K562 (cell line): ENCODE results near the gene RBPMS2. TPM values are rescaled to one million over a fixed set of nuclear protein-coding genes. Genes with fewer than 3 reads are reported as not detected.
A peak's percentile ranks its signal among the peaks of the same experiment; 100 is the strongest.
"Not testable (repeated sequence)": the region's sequence is repeated elsewhere in the genome, so short reads cannot be mapped to it uniquely, and the experiment has no call there.

ENCODE experiments used
- ATAC-seq: fragments of 200-7000 bp; cut with Tn5 transposase; 3 replicates; pipeline ENCODE4 v1.9.1; 2020; ENCODE audit warnings: moderate library complexity
- BruUV-seq: library from RNA; stranded (reverse); fragments of 400-500 nt; replicated peaks from 2 replicates; lab custom pipeline; 2021; lab: Mats Ljungman, UMichigan
- CTCF ChIA-PET: fragments of 300-600 bp; formaldehyde crosslinking; extraction: SDS; loops from one replicate; lab custom pipeline; 2021; ENCODE audit warnings: low intra/inter-chr PET ratio; lab: Yijun Ruan, JAX
- POLR2A ChIA-PET: fragments of 300-600, 350-650 bp; sonication (Branson Sonifier 250); formaldehyde crosslinking; extraction: SDS; loops from one replicate; lab custom pipeline; 2021; ENCODE audit warnings: antibody characterized with exemption, inconsistent platforms; lab: Yijun Ruan, JAX
- DNase-seq, 4 experiments: peaks; one replicate each; pipeline versions ENCODE4 v3.0.0 to v3.0.0-alpha.2; 2011 to 2018; ENCODE audit warnings: low spot score in 3 of 4, mixed read lengths in 3 of 4; ENCODE audit errors: extremely low read depth in 1 of 4
- FAIRE-seq: peaks from 2 replicates; lab custom pipeline; 2011; peaks lifted over from hg19 to GRCh38; lab: Jason Lieb, UNC
- H2AFZ ChIP-seq: 2 replicates; pipeline ENCODE4 v1.6.0; 2011; ENCODE audit warnings: low read depth, low read length, control low read depth, inconsistent platforms
- H3K27ac ChIP-seq: fragments of 200-600 bp; 3 replicates; pipeline ENCODE4 v1.8.0; 2011; ENCODE audit warnings: low read depth, mild to moderate bottlenecking, control low read depth, inconsistent platforms, low read length, moderate library complexity, mixed read lengths; ENCODE audit errors: extremely low read depth
- H3K27me3 ChIP-seq, 2 experiments: fragments of 300-600 bp in 1 of 2; 2 replicates in 1 of 2; 3 replicates in 1 of 2; pipeline versions ENCODE4 v1.6.0 to v1.8.0; 2011; ENCODE audit warnings: inconsistent platforms in 2 of 2, low read length in 2 of 2, mild to moderate bottlenecking in 1 of 2, mixed read lengths in 1 of 2, moderate library complexity in 1 of 2; ENCODE audit not compliant: control insufficient read depth in 2 of 2, insufficient read depth in 2 of 2
- H3K36me3 ChIP-seq: fragments of 300-600 bp; 3 replicates; pipeline ENCODE4 v1.8.0; 2011; ENCODE audit warnings: mild to moderate bottlenecking, low read length, inconsistent platforms; ENCODE audit not compliant: control insufficient read depth, insufficient read depth
- H3K4me1 ChIP-seq, 2 experiments: fragments of 200-600 bp in 1 of 2; replicated peaks in 1 of 2; 2 replicates in 1 of 2; 3 replicates in 1 of 2; pipeline versions ENCODE4 v1.5.1 to v1.8.0; 2011; ENCODE audit warnings: inconsistent platforms in 2 of 2, low read length in 2 of 2, mild to moderate bottlenecking in 1 of 2, mixed read lengths in 1 of 2, moderate library complexity in 1 of 2; ENCODE audit not compliant: control insufficient read depth in 2 of 2, insufficient read depth in 2 of 2
- H3K4me2 ChIP-seq: 2 replicates; pipeline ENCODE4 v1.6.1; 2011; ENCODE audit warnings: low read length, control low read depth, inconsistent platforms, mixed read lengths; ENCODE audit not compliant: insufficient read depth
- H3K4me3 ChIP-seq: fragments of 200-600 bp; sonication (generic), shearing (Covaris generic); 2 replicates; pipeline ENCODE4 v1.5.1; 2016; ENCODE audit warnings: control low read depth, inconsistent platforms
- H3K79me2 ChIP-seq: fragments of 200-600 bp; 3 replicates; pipeline ENCODE4 v1.8.0; 2011; ENCODE audit warnings: low read length, inconsistent platforms; ENCODE audit not compliant: control insufficient read depth, insufficient read depth
- H3K9ac ChIP-seq, 2 experiments: 2 replicates each; pipeline versions ENCODE4 v1.6.0 to v1.6.1; 2011; ENCODE audit warnings: low read depth in 2 of 2, low read length in 2 of 2, control low read depth in 1 of 2, inconsistent platforms in 1 of 2, mild to moderate bottlenecking in 1 of 2, mixed read lengths in 1 of 2; ENCODE audit not compliant: insufficient read depth in 1 of 2
- H3K9me1 ChIP-seq: one replicate; pipeline ENCODE4 v1.6.0; 2011; ENCODE audit warnings: inconsistent platforms, mild to moderate bottlenecking, low read length, moderate library complexity; ENCODE audit not compliant: control insufficient read depth, insufficient read depth
- H3K9me3 ChIP-seq: replicated peaks from 2 replicates; pipeline ENCODE4 v1.5.1; 2011; ENCODE audit warnings: low read depth, low read length, inconsistent platforms; ENCODE audit not compliant: control insufficient read depth, insufficient read depth
- H4K20me1 ChIP-seq: replicated peaks from 2 replicates; pipeline ENCODE4 v1.6.1; 2011; ENCODE audit warnings: low read length, inconsistent platforms, mixed read lengths; ENCODE audit not compliant: control insufficient read depth, insufficient read depth
- BCL6 ChIP-seq: fragments of 250-450 bp; sonication (Bioruptor Pico); IDR thresholded peaks from 2 replicates; pipeline ENCODE4 v1.4.0; 2020
- CBFB ChIP-seq: sonication (generic); formaldehyde crosslinking; IDR thresholded peaks from 2 replicates; pipeline ENCODE4 v1.4.0; 2020; ENCODE audit warnings: mild to moderate bottlenecking, missing genetic modification reagents
- CEBPB ChIP-seq: fragments of 450-650 bp; IDR thresholded peaks from 2 replicates; pipeline ENCODE4 v1.6.1; 2016; ENCODE audit warnings: missing genetic modification characterization, missing compliant biosample characterization
- CEBPG ChIP-seq, 3 experiments: fragments of 200-800 bp in 1 of 3; sonication (Bioruptor generic) in 1 of 3; sonication (generic) in 1 of 3; formaldehyde crosslinking in 1 of 3; IDR thresholded peaks in 2 of 3; conservative IDR thresholded peaks in 1 of 3; 2 replicates each; pipeline versions ENCODE4 v1.6.1 to v1.8.0; 2016 to 2022; ENCODE audit warnings: missing compliant biosample characterization in 2 of 3, missing genetic modification characterization in 2 of 3, mild to moderate bottlenecking in 1 of 3, missing genetic modification reagents in 1 of 3
- DMBX1 ChIP-seq: fragments of 250-450 bp; sonication (Bioruptor Pico); IDR thresholded peaks from 2 replicates; pipeline ENCODE4 v1.8.0; 2022; ENCODE audit warnings: inconsistent platforms, mild to moderate bottlenecking, moderate library complexity, borderline replicate concordance
- E2F8 ChIP-seq: fragments of 450-650 bp; IDR thresholded peaks from 2 replicates; pipeline ENCODE4 v1.7.1; 2018; ENCODE audit warnings: mild to moderate bottlenecking, low read depth; ENCODE audit not compliant: partially characterized antibody
- HNRNPK ChIP-seq: fragments of 200-400 bp; formaldehyde crosslinking; IDR thresholded peaks from one replicate; pipeline ENCODE4 v1.6.1; 2018; ENCODE audit warnings: mild to moderate bottlenecking, low read depth, low read length; ENCODE audit not compliant: poor library complexity, severe bottlenecking
- KDM1A ChIP-seq, 2 experiments: fragments of 450-650 bp; IDR thresholded peaks; 2 replicates each; pipeline ENCODE4 v1.6.1; 2016; ENCODE audit warnings: mild to moderate bottlenecking in 2 of 2
- KLF13 ChIP-seq: fragments of 450-650 bp; IDR thresholded peaks from 2 replicates; pipeline ENCODE4 v1.6.1; 2016; ENCODE audit warnings: missing genetic modification characterization, low read depth, mild to moderate bottlenecking, missing compliant biosample characterization, moderate library complexity, borderline replicate concordance
- PURB ChIP-seq: sonication (generic); formaldehyde crosslinking; IDR thresholded peaks from 2 replicates; pipeline ENCODE4 v1.9.0; 2021; ENCODE audit warnings: low read depth, mild to moderate bottlenecking, missing genetic modification reagents
- SAFB ChIP-seq: fragments of 200-400 bp; formaldehyde crosslinking; IDR thresholded peaks from 2 replicates; pipeline ENCODE4 v1.6.1; 2017; ENCODE audit warnings: low read depth, low read length, borderline replicate concordance
- ZNF24 ChIP-seq: fragments of 450-650 bp; IDR thresholded peaks from 2 replicates; pipeline ENCODE4 v1.6.1; 2016
- ZNF583 ChIP-seq: fragments of 250-450 bp; sonication (Bioruptor Pico); IDR thresholded peaks from 2 replicates; pipeline ENCODE4 v1.4.0; 2020
- ZNF589 ChIP-seq: fragments of 200-800 bp; sonication (Bioruptor generic); IDR thresholded peaks from 2 replicates; pipeline ENCODE4 v1.6.1; 2016; ENCODE audit warnings: low read depth, missing genetic modification characterization, missing compliant biosample characterization
- WGBS: fragments of 100-300 bp; shearing (Covaris generic); methylation state at CpG from one replicate; pipeline ENCODE4 v1.1.6; 2016; ENCODE audit warnings: low coverage, mixed read lengths; ENCODE audit not compliant: insufficient coverage; ENCODE audit errors: missing lambda C conversion rate; 5-methylcytosine and 5-hydroxymethylcytosine counted together
- in situ Hi-C: fragments of 300-500 bp; cut with MboI; formaldehyde crosslinking; loops from 4 replicates; pipeline ENCODE4 v1.15.0; 2018; ENCODE audit warnings: inconsistent platforms, mixed read lengths
- intact Hi-C: fragments of 100-400 bp; cut with micrococcal nuclease; formaldehyde crosslinking; loops from 2 replicates; pipeline ENCODE4 v1.14.2; 2022
- polyA plus RNA-seq, 8 experiments: library from polyadenylated mRNA; depleted of rRNA in 4 of 8; stranded (reverse) in 5 of 8; unstranded in 3 of 8; fragments of >200 nt; fragmentation: Nextera tagmentation in 2 of 8; fragmentation: Illumina TruSeq in 1 of 8; extraction: Ambion mirVana in 2 of 8; extraction: Trizol in 1 of 8; gene quantifications; 2 replicates each; pipeline versions ENCODE4 v1.2.1 to v1.2.3, GENCODE V29; 2011 to 2014; ENCODE audit warnings: inconsistent platforms in 1 of 8, missing spikeins in 1 of 8
- total RNA-seq, 7 experiments: library from RNA; depleted of rRNA in 6 of 7; stranded (reverse); fragments of >200 nt in 6 of 7; fragmentation: Illumina TruSeq in 2 of 7; extraction: Trizol in 2 of 7; gene quantifications; 2 replicates each; pipeline versions ENCODE4 v1.2.1 to v1.2.3, GENCODE V29; 2011 to 2021; ENCODE audit warnings: low replicate concordance in 1 of 7

RBPMS2 gene
- total and polyA plus RNA-seq, 9 of the 15 experiments (the other 6 are each of a cell fraction or from before 2014, with no cell fraction given), result 0.11 to 2.6 (median 0.37) TPM; not detected in 1

GRCh38 chr15:64795299-64795698, 19.9 kb upstream of the RBPMS2 start:
- TF ChIP-seq CEBPB (tag) (peak; percentile 71), CEBPG (CRISPR knock-in tag; IDR thresholded peaks at IDR 0.05) (0 out of 2 replicates have a peak, but pooled peaks have one; percentile 24), CEBPG (tag; conservative IDR thresholded peaks at IDR 0.05 in 1 of 2, IDR thresholded peaks at IDR 0.05 in 1 of 2) (peak; percentile 12 to 53; a peak in 2 of 4 replicates)
- not testable (repeated sequence) for H3K9me3 ChIP-seq

GRCh38 chr15:64792282-64792681, 16.9 kb upstream of the RBPMS2 start:
- intact Hi-C loops (no loop called here), in situ Hi-C loops (no loop called here)
- Histone ChIP-seq H3K36me3 (no peaks in the 10 kb centered on the region), H3K9me1 (no peaks in the 10 kb centered on the region), H3K9me3 (no peaks in the 10 kb centered on the region), H3K4me1 (no peaks in the 10 kb centered on the region; a peak in 1 of 5 replicates), H3K4me3 (no peak overlapping the region), H3K79me2 (no peaks in the 10 kb centered on the region), H3K4me2 (no peak overlapping the region), H3K27me3 (peaks cover 0 to 10% of the 10 kb centered on the region in 2 experiments; a peak in 1 of 5 replicates), H3K27ac (no peak overlapping the region), H4K20me1 (no peaks in the 10 kb centered on the region), H3K9ac (no peak overlapping the region), H2AFZ (no peak overlapping the region)
- WGBS, result 10% methylated on average over 3 of the region's 3 CpGs
- DNase-seq (no peak), FAIRE-seq (no peak), ATAC-seq (no peak)
- no TSS peak for BruUV-seq
- CTCF ChIA-PET, result no interaction called here
- POLR2A ChIA-PET, result interaction anchor here (0.6 kb wide), 1 partner anchor 84 kb away, joined by 3 read pairs; no protein-coding TSS in a partner anchor
- TF ChIP-seq HNRNPK (no peak), SAFB (no peak), CBFB (CRISPR knock-in tag) (no peak), ZNF24 (no peak), KDM1A (IDR thresholded peaks at IDR 0.05) (no peak), ZNF589 (CRISPR knock-in tag) (no peak), E2F8 (no peak), BCL6 (CRISPR knock-in tag) (no peak), ZNF583 (CRISPR knock-in tag) (no peak), DMBX1 (CRISPR knock-in tag) (no peak), KLF13 (no peak), PURB (no peak)

More at GRCh38 chr15:64795299-64795698, 19.9 kb upstream of the RBPMS2 start:
- H3K9me1 ChIP-seq, DNase-seq, ATAC-seq, H3K27ac ChIP-seq, H4K20me1 ChIP-seq, FAIRE-seq, in situ Hi-C loops, intact Hi-C loops, CTCF ChIA-PET, BruUV-seq, H2AFZ ChIP-seq, H3K36me3 ChIP-seq, H3K4me2 ChIP-seq, H3K4me1 ChIP-seq, H3K4me3 ChIP-seq, H3K79me2 ChIP-seq, H3K9ac ChIP-seq: not testable (repeated sequence)
- H3K27me3 ChIP-seq, result peaks cover 0 to 10% of the 10 kb centered on the region in 2 experiments; a peak in 1 of 5 replicates
- WGBS, result 13% methylated on average over 6 of the region's 7 CpGs
- POLR2A ChIA-PET, result interaction anchor here (0.7 to 1.0 kb wide), 3 partner anchors 14 to 175 kb away, joined by 3 to 5 read pairs (median 3); partner anchors contain the start of gene PIF1
